HG03097 (cell line): ENCODE data around the gene PAQR7.

ENCODE experiments used
- ATAC-seq: cut with Tn5 transposase; IDR thresholded peaks from one replicate; pipeline ENCODE4 v1.9.1; 2021; ENCODE audit not compliant: unreplicated experiment, low FRiP score

The PAQR7 gene

DNA sequence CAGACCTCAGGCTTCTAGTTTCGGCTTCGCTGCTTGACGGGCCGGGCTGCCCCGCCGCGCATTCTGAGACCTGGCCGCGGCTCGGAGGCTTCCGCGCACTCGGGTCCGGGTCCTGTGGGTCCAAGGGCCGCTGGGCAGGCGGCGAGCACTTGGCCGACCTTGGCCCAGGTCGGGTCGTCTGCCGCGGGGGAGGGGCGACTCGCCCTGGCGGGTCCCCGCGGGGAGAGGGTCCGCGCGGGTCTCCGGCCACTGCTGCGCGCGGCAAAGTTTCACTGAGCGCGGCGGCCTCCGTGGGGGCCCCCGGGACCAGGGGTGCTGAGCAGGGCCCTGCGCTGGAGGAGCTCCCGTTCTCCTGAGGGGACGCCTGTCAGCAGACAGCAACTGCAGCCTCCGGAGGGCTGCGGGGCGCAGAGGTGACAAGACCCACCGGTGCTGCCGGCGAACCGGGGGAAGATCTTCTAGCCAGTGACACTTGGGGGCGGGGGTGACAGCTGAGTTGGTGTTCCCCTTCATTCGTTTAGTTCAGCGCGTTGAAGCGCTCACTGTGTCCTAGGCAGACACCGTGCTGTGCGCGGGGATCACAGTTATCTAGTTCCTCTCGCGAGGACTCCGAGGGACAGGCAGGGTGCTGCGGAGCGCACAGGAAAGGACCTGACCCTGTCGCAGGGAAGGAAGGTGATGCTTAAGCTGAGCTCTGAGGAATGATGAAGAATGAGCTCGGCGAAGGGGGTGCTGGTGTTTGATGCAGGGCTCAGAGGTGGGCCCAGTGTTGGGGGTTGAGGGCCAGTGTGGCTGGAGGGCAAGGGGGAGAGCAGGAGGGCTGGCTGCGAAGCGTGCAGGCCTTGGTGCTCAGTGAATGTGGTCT lies 55.0 kb downstream of the PAQR7 start:
- ATAC-seq: peak; percentile 33

DNA sequence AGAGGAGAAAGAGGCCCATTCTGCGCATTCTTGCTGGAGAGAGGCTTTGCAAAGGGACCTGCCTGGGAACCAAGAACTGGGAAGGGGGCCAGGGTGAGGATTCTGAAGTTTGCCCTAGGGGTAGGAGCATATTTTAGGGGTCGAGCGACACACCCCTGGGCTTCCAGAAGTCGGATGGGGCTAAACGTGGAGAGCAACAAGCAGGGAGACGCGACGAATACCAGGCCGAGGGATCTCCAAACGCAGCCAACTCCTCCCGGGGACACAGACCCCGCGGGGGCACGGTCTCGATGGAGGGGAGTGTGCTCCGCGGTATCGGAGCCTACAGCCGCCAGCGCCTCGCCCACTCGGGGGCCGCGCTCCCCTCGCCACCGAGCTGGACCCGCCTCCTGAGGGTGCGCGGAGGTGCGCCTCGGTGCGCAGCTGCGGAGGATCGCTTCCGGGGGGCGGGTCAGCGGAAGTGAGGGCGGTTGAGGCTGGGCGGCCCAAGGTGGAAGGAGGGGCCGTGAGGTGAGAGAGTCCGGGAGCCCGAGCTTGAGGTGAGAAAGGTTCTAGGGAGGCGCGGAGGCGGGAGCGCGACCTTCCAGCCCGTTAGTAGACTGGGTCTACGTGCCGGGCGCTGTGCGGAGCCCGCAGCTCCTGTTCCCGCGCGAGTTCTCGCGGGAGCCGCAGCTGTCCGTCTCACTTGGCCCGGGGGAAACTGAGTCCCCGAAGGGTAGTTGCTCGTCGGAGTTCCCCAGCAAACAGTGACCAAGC lies 55.8 kb downstream of the PAQR7 start, which contains the start of gene MTFR1L:
Gene MTFR1L, plus strand, starts transcription at position 464 of the 756 bp plus-strand sequence. CDS start 3,151 bp downstream, outside the sequence.
- peak; percentile 77 for ATAC-seq

DNA sequence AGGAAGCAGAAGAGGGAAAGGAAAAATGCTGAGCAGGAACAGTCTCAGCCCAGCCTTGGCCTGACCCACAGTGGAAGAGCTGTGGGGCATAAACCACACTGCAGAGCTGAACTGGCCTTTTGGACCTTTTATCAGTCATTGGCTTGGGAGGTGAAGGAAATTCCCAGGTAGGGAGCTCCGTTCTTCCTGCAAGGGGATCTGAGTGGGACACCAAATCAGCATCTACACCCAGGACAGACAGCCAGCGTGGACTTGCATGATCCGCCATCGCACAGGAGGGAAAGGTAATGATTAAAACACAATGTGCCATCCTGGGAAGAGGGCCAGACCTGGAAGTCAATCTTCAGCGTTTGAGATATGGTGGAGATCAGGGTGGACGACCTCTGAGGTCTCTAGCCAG lies 56.9 kb downstream of the PAQR7 start:
- ATAC-seq: no peak

DNA sequence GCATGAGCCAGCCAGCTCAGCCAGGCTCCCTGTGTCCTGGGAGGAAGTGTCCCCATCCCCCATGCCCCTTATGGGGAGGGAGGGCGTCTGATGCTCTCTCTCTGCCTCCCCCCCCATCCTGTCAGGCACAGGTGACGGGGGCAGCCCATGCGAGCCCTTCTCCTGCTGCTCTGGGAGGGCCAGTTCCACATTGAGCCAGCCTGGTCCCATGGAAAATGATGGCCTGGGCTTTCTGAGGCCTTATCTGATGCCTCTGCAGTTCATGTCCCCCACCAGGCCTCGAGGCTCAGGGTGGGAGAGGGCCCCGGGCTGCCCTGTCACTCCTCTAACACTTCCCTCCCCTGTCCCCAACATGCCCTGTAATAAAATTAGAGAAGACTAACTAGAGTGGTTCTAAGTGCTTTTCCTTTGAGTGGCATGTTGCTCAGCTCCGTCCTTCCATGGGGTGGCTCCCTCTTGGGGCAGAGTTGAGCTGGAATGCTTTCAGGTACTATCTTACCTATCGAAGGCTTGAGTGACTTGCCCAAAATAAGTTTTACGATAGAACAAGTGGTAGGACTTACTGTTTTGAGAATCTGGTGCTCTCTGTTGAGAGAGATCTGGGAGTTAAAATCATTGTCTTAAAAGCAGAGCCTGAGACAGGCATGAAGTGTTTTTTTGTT lies 57.5 kb downstream of the PAQR7 start:
- ATAC-seq: no peak

DNA sequence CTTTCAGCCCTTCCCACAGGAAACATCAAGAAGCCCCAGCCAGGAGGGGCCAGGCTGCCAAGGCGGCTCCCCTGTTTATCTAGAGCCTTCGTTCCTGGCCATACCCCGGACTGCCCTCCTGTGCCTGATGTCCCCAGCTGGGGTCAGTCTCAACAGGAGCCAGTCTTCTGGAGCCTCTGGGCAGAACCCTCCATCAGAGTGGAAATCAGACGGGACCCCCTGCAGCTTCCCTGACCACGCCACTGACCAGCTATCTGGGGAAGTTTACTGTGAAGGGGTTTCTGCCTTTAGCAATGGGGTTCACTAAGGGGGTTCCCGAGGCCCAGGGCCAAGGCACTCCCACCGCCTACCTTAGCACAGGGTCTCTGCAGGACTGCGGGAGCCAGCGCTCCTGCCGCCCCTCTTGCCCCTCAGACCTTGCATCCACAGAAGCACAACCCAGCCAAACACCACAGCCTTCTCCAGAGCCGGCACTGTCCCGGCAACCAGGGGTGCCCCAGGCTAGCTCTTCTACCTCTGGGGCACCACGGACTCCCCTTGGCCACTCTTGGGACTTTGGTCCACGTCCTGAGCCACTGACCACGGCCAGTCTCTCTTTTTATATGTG lies 59.3 kb downstream of the PAQR7 start:
- no peak for ATAC-seq

DNA sequence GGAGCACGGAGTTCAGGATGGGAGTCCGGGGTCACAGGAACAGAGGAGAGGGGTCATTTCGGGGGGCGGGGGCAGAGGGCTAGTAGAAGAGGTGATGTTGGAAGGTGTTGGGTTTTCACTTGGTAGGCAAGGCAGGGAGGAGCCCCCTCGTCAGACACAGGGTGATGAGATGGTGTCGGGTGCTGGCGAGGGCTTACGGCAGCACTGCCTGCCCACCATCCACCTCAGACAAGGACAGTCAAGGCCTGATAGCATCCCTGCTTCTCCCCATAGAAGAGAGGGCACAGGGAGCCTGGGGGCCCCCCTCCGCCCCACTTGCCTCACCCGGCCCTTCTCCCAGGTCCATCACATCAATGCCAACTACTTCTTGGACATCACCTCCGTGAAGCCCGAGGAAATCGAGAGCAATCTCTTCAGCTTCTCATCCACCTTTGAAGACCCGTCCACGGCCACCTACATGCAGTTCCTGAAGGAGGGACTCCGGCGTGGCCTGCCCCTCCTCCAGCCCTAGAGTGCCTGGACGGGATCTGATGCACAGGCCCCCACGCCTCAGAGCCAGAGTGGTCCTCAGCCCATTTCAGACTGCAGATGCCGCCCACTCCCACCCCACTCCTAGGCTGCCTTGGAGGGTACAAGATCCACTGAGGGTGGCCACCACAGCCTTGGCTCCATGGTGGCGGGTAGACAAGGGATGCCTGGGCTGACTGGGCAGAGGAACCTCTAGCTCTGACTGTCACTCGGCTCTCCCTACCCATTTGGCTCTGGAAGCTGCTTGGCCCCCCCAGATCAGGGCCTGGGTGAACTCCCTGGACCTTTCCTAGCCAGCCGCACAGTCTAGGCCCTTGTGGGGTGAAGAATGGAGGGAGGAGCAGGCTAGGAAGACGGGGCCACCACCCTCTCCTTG lies 60.0 kb downstream of the PAQR7 start:
- no peak for ATAC-seq

DNA sequence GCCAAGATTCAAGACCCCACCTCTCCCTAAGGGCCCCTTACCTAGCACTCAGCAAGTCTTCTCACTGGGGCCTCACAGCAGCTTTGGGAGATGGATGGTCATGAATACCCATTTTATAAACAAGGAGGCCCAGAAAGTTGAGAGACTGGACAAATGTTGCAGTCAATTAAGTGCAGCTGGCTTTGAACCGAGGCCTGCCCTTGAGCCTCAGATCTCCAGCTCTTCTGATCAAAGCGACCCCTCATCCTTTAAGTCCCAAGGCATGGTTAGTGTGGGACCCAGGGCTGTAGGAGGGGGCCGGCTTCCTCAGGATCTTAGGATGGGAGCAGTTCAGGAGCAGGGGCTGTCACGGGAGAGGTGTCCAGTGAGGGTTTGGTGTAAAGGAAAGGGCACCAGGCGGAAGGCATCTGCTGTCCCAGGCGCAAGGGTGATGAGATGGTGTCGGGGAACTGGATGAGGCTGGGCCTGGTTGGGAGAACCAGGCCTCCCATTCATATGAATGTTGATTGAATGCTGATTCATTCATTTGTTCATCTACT lies 60.9 kb downstream of the PAQR7 start:
- no peak for ATAC-seq

DNA sequence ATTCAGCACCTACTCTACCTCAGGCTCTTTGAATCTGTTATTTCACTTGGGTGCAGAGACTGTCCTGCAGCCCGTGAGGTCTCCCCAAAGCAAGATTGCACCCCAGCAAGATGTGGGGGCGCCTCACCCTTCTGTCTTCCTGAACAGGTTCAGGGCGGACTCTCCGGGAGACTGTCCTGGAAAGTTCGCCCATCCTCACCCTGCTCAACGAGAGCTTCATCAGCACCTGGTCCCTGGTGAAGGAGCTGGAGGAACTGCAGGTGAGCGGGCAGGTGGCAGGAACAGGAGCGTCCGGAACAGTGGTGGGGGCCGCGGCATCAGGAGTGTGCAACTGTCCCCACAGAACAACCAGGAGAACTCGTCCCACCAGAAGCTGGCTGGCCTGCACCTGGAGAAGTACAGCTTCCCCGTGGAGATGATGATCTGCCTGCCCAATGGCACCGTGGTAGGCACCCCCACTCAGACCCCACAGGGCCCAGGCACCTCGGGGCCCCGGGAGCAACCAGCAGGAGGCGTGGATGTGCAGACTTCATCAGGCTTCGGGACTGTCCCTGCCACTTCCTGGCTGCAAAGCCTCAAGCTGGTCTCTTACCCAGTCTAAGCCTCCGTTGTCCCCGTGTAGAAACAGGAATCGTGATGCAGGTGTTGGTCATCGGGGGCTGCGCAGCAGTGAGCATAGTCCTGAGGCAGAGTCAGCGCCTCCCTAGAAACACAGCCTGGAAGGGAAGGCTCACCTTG lies 61.6 kb downstream of the PAQR7 start:
- no peak for ATAC-seq

DNA sequence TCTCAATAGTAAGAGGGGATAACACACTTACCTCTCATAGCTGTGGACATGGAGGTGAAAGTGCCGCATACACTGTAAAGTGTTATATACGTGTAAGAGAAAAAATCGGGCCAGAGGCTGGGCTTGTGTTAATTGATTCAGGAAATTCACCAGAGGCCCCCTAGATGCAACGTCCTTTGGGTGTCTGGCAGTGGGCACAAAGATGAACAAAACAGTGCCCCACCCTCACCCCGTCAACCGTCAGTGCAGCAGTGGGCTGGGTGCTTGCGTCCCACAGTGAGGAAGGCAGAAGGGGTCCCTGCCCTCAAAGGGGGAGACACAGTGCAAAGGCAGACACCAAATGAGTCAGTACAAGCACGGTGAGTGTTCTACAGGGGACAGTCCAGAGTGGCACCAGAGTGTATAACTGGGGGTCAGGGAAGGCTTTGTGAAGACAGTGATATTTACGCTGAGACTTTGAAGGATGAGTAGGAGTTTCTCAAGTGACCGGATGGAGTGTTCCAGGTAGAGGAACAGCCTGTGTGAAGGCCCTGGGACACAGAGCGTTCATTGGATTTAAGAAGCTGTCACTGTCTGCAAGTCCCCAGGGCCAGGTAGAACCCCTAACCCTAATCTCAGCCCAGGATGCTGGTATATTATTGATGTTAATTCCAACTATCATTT lies 62.3 kb downstream of the PAQR7 start:
- ATAC-seq: no peak
